ENCODE results near the gene TBC1D1.
A peak's percentile ranks its signal among the peaks of the same experiment; 100 is the strongest.
"Not testable (repeated sequence)": the region's sequence is repeated elsewhere in the genome, so short reads cannot be mapped to it uniquely, and the experiment has no call there.

The TBC1D1 gene

DNA sequence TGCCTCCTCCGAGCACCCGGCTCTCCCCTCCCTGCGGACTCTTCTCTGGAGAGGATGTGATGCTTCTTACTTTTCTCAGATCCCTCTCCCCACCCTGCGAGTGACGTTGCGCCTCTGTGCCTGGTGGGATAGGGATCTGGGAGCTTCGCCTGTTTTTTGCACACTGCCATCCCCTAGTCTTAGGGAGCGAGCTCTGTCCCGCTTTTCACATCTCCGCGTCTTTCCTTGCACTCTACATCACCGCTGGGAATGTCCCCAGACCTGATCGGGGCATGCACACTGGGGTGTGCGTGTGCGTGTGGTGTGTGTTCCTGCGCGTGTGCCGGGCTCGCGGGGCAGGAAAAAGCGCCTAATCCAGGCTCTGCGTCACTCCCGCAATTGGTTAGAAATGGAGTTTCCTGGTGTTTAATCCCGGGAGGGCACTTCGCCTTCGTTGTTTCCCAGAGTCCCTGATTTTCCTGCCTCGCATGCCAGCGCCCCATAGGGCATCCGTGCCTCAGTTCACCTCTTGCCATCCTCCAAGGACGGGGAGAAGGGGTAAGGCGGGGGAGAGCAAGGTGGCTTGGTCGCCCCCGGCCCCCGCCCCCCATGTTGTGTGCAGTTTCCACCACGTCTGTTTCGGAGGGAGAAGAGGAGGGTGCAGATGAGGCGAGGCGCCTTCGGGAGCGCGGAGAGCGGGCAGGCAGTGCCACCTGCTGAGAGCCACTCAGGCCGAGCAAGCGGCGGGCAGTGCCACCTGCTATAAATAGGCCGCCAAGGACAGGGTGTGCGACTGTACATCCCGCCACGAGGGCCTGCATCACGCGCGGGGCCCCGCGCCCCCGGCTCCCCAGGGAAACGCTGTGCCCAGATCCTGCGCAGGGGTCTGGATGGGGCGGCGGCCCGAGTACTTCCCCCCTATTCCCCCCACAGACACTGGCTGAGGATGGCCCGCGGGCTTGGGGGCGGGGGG lies 759 bp upstream of the TBC1D1 start:
- DNase-seq = peak; percentile 69

DNA sequence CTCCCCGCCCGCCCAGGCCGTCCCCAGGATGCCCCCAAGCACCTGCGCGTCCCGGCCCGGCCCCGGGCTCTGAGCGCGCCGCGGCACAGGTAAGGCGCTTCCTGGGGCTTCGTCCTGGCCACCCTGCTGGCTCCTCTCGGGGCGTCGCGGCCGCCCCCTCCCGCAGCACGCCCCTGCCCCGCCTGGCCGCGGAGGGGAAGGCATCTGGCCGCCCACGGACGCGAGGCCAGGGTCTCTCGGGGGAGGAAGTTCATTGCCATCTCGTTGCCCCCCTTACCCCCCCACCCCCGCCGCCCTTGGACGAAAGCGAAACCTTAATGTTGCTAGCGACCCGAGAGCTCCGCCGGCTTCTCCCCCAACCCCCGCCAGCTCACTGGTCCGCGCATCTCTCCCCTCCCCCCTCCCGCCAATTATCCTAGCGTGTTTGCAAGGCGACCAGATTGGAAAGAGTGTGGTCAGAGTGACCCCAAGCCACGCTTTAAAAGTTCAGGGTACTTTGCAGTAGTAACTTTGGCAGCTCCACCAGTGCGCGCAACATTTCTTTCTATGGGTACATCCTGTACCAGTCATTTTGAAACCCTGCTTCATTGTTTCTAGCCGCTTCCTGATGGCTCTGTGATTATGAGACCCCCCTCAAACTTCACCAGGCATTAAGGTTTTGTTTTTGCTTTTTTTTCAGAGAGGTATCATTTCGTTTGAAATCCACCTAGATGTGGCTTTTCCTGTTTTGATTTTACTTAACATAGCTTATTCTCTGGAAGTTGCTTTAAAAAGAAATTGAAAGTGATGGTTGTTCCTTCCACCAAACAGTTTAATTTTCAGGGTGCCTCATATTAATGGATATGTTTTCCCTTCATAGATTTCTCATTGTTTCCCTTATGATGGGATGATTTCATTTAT lies 626 bp downstream of the TBC1D1 start:
- DNase-seq = peak; percentile 71

DNA sequence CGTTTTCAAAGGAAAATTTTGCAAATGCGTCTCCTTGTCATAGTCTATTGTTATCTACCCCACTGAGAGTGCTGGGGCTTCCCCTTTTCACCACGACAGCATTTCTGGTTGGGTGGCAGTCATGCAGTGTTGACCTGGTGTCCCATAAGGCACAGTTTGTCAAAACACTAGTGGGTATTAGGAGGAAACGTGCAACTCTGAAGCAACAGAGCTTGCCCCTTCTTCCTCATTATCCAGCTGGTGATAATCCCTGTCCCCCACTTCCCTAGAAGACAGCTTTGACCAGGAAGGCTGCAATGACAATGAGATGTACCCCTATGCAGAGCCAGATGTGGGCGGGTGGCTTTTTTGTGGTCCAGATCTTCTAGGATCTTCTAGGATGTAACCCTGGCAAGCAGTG lies 1.8 kb downstream of the TBC1D1 start:
- no peak for DNase-seq

DNA sequence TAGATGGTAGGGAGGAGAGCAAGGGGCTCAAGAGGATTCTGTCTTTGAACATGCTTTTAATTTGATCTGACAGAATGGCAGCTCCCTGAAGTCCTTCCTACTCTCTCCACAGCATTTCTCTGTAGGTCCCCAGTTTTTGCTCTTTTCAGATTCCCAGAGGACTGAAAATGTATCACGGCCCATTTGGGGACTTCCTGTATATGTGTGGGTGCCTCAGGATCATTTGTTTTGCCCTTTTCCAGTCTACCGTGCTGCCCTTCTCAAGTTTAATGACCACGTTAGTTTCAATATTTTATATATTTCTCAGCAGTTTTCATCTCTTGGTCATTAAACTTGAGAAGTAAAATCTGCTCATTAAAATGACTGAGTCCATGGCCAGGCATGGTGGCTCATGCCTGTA lies 2.3 kb downstream of the TBC1D1 start:
- no peak for DNase-seq

DNA sequence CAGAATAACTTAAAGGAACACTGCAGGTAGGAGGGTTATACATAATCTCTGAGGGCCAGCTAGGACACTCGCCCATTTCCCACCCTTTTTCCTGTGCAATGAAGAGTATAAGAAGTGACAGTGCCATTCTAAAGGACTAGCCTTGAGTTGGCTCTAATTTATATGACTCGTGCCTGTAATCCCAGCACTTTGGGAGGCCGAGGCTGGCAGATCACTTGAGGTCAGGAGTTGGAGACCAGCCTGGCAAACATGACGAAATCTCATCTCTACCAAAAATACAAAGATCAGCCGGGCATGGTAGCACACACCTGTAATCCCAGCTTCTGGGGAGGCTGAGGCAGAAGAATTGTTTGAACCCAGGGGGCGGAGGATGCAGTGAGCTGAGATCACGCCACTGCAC lies 4.4 kb downstream of the TBC1D1 start:
- DNase-seq = no peak

DNA sequence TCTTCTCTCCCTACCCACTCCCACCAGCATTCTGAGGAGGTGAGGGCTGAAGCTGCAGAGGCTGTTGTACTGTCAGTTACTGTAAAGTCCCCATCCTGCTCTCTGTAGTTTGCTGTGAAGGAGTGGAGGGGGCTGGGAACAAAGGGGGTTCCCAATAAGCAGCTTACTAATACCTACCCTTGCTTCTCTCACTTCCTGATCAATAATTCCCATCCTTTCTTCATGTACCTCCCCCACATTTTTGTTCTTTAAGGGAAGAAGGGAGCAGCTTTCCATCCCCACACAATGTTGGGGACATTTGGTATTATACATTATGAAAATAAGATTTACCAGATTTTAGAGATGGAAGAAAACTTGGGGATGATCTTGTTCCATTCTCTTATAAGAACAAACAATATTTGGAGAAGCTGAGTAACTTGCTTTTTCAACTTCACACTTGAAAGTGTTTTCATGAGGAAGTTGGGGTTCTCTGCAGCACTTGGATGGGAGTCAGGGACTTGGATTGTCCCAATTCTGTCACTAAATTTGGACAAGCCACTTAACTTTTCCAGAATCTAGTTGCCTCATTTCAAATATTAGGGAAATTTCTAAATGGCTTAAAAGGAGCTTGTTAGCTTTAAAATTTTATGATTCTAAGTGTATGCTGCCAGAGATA lies 5.4 kb downstream of the TBC1D1 start:
- DNase-seq = no peak

DNA sequence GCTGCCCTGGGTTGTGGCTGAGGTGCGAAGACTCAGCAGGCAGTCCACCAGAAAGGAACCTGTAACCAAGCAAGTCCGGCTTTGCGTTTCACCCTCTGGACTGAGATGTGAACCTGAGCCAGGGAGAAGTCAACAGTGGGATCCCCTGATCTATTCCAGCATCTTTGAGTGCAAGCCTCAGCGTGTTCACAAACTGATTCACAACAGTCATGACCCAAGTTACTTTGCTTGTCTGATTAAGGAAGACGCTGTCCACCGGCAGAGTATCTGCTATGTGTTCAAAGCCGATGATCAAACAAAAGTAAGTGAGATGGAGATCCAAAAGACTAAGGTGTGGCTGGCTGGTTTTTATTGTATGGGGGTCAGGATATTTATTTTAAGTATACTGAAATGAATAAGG lies 11.3 kb downstream of the TBC1D1 start:
- no peak for DNase-seq

DNA sequence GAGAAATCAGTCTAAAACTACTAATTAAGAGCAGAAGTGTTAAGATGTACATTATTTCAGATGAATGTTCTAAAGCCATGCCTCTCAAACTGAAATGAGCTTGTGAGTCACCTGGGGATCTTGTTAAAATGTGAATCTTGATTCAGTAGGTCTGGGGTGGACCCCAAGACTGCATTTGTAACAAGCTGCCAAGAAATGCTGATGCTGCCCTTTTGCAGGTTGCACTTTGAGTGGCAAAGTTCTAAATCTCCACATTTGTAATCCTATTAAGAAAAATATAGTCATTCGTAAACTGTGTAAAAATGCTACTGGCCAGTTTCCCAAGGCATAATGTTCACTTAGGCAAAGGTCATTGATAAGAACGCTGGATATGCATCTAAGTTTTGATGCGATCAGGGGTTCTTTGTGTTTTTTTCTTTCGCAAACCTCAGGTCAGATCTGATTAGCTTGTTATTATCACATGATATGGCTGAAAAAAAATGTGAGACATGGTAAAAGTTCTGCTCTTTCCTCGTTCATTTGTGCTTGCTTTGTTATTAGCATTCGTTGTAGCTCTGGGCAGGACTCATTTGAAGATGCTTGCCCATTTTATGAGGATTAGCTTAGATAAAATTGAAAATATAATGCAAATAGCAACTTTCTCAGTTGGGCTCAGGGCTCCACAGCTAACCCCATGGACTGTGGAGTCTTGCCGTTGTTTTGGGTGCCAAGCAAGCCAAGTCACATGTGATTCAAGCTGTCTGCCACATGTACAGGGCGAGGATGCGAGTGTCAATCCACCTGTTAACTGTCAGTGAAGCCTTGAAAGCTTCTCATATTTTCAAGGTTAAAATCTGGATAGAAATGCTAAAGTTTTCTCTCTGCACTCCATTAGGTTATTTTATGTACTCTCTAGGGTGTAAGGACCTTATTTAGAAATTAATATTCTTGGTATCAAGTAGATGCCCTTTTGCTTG lies 12.1 kb downstream of the TBC1D1 start:
- DNase-seq = no peak

DNA sequence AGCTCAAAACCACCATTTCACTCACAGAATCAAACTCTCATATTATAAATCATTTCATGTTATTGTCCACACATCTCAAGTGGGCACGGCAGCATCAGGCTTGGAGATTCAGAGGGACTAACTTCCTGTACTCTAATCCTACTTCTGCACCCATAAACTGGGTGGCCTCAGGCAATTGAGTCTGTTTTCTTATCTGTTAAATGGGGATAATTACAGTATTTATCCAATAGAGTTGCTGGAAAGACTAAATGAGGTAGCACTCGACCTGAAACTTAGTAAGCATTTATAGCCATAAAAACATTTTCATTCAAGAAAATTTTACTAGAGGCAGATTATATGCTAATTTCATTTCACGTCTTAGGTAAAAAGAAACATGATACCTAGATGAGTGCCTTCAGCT lies 13.0 kb downstream of the TBC1D1 start:
- peak; percentile 81 for DNase-seq

DNA sequence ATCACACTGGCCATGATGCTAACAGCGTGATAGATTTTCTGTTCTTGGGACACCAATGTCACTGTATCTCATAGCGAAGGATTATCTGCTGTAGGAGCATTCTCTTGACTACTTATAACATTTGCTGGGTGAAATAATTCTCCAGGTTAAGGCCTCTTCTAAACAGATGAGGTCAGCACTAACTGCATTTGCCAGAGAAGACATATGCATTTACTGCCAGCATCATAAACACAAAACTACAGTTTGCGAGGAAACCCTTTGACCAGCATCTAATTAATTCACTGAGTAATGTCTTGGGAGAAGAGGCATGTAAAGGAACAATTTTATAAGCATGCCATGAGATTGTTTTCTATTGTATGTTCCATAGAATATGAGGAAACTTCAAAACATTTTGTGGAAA lies 13.9 kb downstream of the TBC1D1 start:
- no peak for DNase-seq

DNA sequence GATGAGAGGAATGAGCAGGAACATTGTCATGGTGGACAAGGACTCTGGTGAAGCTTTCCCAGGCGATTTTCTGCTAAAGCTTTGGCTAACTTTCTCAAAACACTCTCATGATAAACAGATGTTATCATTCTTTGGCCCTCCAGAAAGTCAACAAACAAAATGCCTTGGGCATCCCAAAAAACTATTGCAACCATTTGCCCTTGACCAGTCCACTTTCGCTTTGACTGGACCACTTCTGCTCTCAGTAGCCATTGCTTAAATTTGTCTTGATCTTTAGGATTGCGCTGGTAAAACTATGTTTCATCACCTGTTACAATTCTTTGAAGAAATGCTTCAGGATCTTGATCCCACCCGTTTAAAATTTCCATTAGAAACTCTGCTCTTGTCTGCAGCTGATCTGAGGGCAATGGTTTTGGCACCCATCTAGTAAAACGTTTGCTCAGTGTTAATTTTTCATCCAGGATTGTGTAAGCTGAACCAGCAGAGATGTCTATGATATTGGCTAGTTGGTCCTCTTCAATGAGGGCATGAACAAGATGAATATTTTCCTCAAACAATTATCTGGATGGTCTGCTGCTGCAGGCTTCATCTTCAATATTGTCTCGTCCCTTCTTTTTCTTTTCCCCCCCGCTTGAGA lies 14.8 kb downstream of the TBC1D1 start:
- no peak for DNase-seq

DNA sequence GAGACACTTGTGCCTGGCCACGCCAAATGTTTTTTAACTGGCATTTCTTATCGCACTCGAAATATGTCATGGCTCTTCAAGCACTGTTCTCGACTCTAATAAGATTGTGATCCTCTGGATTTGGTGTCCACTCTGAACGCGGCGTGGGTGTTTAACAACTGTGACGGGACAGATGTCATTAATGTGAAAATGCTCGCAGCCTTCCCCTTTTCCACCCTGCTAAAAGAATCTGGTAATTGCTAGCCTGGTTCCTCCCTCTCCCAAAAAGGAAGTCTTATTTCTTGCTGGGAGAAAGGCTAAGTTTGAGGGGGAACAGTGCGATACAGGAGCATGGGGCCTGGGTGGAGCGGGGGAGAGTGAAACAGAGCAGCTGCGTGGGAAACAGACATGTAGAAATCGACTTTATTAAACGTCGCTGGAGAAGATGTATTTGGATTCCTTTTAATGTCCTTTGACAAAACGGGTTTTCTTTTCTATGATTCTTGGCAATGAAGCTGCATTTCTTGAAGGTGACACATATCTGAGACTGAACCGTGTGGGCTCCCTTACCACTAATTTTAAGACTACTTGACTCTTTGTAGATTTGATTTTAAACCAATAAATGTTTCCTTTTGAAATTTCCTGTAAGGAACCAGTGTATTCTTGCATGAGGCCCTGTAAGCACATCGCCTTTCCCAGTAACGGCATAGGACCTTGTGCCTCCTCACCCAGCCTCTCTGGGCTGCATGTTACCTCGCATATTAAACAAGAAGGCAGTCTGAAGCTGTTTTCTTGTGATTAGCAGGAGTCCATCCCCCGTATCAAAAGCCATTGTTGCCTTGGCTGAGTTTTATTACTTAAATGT lies 17.8 kb downstream of the TBC1D1 start:
- no peak for DNase-seq

DNA sequence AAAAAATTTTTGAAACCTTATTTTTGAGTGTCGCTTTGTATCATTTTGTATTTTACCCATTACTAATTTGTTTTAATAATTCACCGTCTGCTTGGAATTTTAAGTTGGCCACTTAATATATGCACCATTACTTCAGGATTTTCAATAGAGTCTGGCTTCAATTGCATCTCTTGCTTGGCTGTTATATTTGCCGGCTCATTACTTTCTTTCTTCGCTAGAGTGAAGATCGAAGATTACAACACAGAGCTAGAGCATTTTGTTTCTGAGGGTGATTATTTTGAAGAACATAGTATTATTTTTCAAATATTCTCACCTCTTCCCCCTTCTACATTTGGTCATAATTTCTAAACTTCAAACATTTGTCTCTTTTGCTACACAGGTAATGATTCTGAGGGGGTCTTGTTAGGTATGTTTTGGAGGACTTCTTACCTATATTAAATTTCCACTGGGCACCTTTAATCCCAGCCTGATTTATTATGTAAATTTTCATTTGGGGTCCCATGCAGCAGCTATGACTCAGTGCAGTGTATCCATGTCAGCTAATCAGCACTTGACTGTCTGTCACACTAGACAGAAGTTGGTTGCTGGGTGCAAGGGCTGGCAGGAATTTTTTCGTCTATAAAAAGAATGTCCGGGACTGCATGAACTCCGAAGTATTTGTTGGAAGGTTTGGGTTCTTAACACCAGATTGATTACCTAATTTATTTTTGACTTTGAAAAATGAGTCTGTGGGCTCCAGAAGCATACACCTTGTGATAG lies 18.6 kb downstream of the TBC1D1 start:
- DNase-seq = no peak

DNA sequence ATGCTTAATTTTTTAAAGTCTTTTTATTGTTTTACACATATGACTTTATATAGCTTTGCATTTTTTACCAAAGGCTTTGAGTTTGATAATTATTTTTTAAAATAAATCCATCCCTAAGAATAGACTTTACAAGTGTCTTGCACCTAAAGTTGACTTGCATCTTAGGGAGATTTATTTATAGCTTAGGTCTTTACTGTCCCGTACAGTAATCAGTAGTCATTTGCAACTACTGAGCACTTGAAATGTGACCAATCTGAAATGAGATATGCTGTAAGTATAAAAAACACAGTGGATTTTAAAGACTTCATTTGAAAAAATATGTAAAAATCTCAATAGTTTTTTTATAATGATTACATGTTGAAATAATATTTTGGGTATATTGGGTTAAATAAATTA lies 19.2 kb downstream of the TBC1D1 start:
- no peak for DNase-seq

DNA sequence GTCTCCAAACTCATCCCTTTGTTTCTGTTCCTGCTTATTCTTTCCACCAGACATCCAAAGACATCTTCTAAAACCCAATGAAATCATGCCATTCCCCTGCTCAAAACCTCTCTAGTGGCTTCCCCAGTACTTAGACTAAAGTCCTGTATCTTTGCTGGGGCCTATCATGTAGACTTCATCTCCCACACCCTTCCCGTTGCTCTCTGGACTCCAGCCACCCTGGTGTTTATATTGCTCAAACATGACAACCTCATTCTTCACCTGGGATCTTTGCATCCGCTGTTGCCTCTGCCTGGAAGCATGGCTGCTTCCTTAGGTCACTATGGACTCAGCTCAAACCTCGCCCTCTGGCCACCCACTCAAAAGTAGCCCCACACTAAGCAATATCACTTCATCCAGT lies 23.7 kb downstream of the TBC1D1 start:
- DNase-seq = no peak

DNA sequence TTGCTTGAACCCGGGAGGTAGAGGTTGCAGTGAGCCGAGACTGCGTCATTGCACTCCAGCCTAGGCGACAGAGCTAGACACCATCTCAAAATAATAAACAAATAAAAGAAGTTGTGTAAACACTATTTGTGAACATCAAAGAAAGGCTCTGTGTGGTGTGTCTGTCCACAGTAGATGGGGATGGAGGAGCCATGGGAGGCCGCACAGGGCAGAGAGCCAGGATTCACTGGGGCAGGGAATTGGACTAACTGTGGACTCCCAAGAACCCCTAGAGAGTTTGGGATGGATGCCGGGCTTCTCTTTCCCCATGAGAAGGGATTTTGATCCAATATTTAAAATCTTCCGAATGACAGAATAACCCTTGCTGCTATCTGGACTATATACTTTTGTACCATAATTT lies 26.5 kb downstream of the TBC1D1 start:
- no peak for DNase-seq

DNA sequence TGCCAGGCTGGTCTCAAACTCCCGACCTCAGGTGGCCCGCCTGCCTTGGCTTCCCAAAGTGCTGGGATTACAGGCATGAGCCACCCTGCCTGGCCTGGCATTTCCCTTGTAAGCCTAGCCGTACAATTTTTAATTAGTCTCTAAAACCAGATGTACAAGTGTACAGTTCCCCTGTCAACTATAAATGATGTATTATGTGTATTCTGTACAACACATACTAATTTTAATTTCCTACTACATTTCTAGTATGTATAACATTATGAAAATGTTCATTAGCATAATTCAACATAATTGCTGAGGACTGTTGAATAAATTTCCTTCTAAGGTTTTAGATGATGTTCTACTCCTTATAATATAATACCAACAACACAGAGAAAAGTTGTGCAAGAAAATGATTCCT lies 27.8 kb downstream of the TBC1D1 start:
- DNase-seq = peak; percentile 18

DNA sequence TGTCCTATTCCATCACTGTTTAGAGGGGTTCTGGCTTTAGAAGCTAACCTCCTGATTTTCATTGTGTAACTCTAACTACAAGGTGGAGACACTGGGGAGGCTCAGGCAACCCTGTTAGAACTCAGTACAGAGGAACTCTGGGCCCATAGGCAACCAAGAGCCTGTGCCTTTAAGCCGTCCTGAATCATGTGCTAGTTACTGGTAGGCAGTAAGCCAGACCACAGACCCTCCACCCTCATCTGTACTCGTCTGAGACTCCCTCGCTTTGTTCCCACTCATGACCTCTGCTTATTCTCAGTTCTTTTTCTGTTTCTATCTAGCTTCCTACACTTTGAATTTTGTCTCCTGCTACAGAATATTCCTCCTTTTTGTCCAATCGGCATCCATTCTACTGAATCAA lies 31.4 kb downstream of the TBC1D1 start:
- DNase-seq = no peak

DNA sequence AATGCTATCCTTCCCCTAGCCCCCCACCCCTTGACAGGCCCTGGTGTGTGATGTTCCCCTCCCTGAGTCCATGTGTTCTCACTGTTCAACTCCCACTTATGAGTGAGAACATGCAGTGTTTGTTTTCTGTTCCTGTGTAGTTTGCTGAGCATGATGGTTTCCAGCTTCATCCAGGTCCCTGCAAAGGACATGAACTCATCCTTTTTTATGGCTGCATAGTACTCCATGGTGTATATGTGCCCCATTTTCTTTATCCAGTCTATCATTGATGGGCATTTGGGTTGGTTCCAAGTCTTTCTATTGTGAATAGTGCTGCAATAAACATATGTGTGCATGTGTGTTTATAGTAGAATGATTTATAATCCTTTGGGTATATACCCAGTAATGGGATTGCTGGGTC lies 32.2 kb downstream of the TBC1D1 start:
- DNase-seq = not testable (repeated sequence)

DNA sequence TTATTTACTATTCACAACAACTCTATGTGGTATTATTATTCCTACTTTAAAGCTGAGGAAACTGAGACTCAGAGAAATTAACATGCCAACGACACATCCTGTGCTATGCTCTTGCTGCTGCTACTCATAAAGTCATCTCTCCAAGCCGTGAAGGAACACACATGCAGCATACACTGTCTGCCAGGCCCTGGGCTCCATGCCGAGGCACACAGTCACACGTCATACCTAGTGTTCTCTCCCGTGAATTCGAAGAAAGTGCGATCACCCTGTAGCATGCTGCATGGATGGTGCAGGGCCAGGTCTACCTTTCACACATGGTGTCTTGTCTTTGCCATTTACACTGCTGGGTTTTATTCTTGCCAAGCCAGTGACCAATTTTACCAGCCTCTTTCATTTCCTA lies 34.1 kb downstream of the TBC1D1 start:
- DNase-seq = peak; percentile 32
